Activated CD4-positive, alpha-beta T cell treated with anti-CD3 and anti-CD28 coated beads, Interleukin-2, amount 50 U/mL, for 48 hours (primary cell): ENCODE results near the gene NT5DC2.

Experiments used
- DNase-seq, 2 experiments: peaks; one replicate each; pipeline ENCODE4 v3.0.0-alpha.2; 2020

Gene NT5DC2

DNA sequence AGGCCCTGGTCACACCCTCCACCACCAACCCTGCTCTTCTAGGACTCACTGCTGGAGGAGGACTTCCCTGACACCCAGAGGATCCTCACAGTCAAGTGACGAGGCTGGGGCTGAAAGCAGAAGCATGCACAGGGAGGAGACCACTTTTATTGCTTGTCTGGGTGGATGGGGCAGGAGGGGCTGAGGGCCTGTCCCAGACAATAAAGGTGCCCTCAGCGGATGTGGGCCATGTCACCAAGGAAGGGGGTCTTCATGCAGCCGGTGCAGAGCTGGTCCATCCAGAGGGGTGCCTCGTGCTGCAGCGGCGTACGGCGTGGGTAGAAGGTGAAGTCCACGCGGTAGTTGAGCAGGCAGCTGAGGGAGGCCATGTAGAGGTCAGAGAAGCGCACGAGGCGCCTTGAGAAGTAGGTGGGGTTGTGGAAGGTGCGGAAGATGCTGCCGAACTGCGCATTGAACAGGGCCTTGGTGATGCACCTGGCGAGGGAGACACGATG, 9.4 kb downstream of the NT5DC2 start:
- DNase-seq, result no peak

DNA sequence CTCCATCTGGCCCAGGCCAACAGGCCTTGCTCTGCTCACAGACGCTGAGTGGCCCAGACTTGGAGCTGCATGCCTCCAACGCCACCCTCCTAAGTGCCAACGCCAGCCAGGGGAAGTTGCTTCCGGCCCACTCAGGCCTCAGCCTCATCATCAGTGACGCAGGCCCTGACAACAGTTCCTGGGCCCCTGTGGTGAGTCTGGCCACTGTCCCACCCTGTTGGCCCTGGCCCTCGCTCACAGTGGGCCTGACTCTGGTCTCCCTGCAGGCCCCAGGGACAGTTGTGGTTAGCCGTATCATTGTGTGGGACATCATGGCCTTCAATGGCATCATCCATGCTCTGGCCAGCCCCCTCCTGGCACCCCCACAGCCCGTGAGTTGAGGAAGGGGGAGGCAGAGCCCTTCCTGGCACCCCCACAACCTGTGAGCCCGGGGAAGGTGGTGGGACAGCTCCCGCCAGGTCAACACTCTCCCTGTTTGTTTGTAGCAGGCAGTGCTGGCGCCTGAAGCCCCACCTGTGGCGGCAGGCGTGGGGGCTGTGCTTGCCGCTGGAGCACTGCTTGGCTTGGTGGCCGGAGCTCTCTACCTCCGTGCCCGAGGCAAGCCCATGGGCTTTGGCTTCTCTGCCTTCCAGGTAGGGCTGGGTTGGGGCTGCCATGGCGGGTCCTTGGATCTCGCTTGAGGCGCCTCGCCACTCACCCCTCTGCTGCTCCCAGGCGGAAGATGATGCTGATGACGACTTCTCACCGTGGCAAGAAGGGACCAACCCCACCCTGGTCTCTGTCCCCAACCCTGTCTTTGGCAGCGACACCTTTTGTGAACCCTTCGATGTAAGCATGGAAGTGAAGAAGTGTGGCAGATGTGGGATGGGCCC, 10.0 kb downstream of the NT5DC2 start:
- DNase-seq, result no peak

DNA sequence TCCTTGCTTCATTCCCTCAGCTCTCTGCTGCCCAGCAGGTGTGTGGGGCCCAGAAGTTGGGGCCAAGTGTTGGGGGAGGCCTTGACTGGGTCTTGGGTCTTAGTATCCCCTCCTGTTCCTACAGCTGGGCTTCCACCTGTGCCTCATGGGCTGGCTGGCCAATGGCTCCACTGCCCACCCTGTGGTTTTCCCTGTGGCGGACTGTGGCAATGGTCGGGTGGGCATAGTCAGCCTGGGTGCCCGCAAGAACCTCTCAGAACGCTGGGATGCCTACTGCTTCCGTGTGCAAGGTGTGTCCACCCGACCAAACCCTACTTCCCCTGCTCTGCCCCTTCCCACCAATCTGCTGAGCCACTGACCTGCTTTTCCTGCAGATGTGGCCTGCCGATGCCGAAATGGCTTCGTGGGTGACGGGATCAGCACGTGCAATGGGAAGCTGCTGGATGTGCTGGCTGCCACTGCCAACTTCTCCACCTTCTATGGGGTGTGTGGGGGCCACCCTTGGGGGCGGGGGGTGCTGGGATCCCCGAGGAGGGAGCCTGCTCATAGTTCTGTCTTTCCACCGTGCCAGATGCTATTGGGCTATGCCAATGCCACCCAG, 10.9 kb downstream of the NT5DC2 start:
- DNase-seq, result no peak

DNA sequence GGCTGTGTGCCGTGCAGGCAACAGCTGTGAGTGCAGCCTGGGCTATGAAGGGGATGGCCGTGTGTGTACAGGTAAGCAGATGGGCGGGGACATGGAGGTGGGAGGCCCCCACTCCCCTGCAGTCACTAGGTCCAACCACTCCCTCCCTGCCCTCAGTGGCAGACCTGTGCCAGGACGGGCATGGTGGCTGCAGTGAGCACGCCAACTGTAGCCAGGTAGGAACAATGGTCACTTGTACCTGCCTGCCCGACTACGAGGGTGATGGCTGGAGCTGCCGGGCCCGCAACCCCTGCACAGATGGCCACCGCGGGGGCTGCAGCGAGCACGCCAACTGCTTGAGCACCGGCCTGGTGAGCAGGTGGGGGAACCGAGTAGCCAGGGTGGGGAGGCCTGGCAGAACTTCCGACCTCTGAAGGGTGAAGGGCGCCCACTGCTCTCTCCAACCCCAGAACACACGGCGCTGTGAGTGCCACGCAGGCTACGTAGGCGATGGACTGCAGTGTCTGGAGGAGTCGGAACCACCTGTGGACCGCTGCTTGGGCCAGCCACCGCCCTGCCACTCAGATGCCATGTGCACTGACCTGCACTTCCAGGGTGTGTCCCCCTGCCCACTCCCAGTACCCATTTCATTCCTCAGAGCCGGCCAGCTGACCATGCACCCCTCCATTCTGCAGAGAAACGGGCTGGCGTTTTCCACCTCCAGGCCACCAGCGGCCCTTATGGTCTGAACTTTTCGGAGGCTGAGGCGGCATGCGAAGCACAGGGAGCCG, 11.6 kb downstream of the NT5DC2 start:
- DNase-seq, result no peak

DNA sequence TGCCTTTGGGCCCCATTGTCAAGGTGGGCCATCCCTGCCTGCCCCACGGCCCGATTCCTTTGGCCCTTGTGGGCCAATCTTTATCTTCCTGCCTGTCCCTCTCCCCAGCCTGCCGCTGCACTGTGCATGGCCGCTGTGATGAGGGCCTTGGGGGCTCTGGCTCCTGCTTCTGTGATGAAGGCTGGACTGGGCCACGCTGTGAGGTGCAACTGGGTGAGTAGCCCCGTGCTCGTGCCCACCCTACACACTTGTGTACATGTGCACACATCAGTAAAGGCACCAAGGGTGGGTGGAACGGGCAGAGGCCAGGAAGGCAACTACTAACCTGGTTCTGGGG, 12.2 kb downstream of the NT5DC2 start:
- no peak for DNase-seq

DNA sequence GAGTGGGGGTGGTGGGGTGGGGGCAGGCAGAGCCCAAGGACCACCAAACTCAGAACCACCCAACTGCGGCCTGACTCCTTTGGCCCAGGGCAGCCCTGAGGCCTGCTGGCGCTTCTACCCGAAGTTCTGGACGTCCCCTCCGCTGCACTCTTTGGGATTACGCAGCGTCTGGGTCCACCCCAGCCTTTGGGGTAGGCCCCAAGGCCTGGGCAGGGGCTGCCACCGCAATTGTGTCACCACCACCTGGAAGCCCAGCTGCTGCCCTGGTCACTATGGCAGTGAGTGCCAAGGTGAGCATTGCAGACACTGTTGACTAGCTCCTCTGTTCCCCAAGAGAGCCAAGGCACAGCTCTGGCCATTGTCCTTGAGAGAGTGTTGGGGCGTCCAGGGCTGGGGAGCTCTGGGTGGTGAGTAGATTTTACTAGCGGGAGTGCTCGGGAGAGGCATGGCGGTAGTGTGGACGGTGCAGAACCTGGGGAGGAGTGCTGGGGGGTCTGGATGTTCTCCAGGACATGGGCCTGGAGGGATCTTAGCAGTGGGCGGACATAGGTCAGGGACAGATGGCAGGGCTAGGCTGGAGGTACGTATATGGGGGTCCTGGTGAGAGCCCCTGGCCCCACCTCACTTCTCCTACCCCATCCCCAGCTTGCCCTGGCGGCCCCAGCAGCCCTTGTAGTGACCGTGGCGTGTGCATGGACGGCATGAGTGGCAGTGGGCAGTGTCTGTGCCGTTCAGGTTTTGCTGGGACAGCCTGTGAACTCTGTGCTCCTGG, 12.8 kb downstream of the NT5DC2 start:
- no peak for DNase-seq

DNA sequence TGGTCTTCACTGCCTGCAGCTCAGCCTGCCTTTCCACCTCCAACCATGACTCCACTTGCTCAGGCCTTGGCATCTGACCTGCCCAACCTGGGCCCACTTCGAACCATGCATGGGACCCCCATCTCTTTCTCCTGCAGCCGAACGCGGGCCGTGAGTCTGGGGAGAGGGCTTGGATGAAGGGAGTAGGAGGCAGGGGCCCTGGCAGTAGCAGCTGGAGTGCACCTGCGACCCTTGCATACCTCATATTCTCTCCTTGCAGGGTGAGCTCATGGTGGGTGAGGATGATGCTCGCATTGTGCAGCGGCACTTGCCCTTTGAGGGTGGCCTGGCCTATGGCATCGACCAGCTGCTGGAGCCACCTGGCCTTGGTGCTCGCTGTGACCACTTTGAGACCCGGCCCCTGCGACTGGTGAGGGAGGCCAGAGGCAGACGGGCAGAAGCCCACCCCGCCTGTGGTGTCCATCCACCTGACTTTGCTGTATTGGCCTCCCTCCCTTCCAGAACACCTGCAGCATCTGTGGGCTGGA, 13.5 kb downstream of the NT5DC2 start:
- no peak for DNase-seq

DNA sequence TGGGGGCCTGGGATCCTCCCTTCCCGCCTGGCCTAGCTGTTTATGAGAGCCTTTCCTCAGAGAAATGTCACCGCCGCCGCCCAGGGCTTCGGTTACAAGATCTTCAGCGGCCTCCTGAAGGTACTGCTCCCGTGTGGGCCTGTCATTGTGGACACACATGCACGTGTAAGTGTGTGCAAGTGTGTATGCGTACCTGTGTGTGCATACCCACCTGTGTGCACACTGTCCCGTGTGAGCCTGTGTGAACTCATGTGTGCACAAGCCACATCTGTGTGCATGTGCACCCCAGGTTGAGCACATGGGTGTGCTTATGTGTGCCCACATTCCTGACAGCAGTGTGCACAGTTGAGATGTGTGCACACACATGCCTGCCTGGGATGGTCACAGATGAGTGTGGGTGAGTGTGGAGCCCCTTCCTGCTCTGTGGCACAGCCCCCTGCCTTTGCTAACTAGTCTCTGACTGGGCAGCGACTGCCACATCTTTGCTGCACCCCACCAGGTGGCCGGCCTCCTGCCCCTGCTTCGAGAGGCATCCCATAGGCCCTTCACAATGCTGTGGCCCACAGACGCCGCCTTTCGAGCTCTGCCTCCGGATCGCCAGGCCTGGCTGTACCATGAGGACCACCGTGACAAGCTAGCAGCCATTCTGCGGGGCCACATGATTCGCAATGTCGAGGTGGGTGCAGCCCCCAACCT, 14.1 kb downstream of the NT5DC2 start:
- no peak for DNase-seq

DNA sequence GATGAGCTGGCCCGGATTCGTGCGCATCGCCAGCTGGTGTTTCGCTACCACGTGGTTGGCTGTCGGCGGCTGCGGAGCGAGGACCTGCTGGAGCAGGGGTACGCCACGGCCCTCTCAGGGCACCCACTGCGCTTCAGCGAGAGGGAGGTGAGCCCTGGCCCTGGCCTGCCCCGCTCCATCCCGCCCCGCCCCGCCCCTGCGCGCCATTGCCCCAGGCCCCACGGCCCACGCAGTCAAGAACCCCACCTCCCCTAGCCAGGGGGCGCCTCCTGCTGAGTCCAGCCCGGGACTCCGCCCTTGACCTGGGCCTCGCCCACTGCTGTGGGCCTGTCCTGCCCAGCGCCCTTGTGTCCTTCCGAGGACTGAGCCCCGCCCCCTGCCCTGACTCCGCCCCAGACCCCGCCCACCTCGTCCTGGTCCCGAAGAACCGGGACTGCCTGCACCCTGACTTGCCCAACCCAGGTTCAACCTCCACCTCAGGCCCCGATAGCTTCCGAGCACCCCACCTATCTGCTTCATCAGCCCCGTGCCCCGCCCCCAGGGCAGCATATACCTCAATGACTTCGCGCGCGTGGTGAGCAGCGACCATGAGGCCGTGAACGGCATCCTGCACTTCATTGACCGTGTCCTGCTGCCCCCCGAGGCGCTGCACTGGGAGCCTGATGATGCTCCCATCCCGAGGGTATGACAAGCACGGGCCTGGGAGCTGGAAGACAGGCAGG, 14.8 kb downstream of the NT5DC2 start:
- DNase-seq, result no peak

DNA sequence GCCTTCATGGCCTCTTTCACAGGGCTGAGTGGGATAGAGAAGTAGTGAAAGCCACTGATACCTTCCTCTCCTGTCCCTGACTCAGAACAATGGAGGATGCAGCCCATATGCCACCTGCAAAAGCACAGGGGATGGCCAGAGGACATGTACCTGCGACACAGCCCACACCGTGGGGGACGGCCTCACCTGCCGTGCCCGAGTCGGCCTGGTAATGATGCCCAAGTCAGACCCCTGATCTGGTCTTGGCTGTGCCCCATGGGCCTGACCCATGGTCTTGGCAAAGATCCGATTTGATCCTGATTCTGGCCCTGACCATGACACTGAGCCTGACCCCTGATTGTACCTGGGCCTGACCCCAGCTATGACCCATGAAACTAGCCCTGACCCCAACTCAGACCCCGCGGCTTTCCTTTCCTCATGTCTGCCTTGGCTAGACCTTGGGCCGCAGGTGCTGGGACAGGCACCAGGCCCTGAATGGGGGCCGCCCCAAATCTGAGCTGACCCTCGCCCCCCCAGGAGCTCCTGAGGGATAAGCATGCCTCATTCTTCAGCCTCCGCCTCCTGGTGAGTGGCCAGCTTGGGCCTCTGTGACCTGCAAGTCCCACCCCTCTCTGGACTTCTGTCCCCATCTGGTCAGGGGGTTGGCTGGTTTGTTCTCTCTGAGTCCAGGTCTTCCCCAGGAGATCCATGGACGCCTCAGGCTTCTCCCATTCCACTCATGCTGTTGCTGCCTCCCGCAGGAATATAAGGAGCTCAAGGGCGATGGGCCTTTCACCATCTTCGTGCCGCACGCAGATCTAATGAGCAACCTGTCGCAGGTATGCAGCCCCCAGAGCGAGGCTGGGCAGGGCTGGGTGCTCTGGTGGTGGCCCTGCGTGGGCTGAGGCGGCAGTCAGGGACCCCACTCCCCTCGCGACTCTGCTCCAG, 15.6 kb downstream of the NT5DC2 start:
- no peak for DNase-seq

DNA sequence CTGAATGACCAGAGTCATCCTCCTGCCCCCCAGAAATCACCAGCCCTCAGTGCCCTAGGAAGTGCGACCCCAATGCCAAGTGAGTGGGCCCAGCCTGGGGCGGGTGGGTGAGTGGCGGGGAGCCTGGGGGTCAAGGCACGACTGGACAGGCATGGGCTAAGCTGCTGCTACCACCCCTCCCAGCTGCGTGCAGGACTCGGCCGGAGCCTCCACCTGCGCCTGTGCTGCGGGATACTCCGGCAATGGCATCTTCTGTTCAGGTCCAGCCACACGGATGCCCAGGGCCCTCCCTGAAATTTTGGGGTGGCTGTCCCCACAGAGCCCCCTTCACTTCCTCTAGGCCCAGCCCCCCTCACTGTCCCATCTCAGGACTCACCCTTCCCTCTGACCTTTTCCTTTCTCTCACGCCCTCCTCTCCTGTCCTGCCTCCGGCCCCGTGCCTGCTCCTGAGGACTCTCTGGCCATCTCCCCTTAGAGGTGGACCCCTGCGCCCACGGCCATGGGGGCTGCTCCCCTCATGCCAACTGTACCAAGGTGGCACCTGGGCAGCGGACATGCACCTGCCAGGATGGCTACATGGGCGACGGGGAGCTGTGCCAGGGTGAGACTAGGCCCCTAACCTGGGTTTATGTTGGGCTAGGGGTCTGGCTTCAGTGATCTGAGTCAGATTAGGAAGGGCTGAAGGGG, 17.0 kb downstream of the NT5DC2 start:
- DNase-seq, result no peak

DNA sequence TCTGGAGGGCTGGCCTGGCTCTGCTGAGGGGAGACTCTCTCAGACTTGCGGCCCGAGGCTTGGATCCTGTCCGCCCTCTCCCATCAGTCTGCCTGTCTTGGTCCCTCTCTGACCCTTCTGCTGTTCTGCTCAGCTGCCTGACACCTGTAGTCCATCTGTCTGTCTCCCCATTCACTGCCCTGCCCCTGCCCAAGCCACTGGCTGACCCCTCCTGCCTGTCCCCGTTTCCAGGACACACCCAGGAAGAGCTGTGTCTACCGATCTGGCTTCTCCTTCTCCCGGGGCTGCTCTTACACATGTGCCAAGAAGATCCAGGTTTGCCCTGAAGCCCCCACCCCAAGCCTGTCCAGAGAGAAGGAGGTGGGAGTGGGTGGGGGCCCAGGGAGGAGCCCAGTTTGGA, 18.5 kb downstream of the NT5DC2 start:
- no peak for DNase-seq

DNA sequence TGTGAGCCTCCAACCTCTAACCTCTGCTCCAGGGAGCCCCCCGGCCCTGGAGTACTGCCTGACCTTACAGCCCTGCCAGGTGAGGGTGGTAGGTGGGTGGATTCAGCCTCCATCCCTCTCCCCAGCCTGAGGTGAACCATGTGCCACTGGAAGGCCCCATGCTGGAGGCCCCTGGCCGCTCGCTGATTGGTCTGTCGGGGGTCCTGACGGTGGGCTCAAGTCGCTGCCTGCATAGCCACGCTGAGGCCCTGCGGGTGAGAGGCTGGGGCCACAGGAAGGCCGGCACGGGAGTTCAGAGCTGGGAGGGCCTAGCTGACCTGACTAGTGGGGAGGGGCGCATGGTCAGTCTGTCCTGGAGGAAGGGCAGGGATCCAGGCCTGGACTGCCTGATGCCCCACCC, 19.1 kb downstream of the NT5DC2 start:
- DNase-seq, result no peak

DNA sequence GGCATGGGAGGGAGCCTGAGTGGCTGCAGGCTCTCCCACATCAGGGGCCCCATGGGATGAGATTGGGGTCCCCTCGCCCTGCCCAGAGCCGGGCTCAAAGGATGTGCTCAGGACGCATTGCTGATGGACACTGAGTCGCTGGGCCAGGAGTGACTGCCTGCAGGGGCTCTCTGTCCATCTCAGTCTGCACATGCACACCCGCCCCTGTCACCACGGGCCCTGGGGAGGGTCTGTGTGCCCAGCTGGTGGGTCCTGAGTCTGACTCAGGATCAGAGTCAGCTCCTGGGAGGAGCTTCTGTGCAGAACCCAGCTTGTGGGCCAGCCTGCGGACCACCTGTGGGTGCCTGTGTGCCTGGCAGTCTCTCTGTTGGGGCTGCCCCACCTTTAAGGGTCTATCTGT, 20.4 kb downstream of the NT5DC2 start:
- no peak for DNase-seq

DNA sequence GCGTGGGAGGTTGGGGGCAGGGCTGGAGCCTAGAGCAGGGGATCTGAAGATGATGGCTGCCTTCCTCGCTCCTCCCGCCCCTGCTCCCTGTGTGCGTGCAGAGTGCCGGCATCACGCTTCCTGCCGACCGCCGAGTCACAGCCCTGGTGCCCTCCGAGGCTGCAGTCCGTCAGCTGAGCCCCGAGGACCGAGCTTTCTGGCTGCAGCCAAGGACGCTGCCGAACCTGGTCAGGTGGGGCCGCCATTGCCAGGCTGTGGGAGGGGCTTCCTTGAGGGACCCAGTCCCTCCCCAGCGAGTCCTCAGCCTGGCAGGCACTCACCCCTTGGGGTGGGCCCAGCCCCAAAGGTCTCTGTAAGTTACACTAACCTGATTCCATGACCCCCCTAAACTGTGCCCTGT, 20.9 kb downstream of the NT5DC2 start:
- no peak for DNase-seq

DNA sequence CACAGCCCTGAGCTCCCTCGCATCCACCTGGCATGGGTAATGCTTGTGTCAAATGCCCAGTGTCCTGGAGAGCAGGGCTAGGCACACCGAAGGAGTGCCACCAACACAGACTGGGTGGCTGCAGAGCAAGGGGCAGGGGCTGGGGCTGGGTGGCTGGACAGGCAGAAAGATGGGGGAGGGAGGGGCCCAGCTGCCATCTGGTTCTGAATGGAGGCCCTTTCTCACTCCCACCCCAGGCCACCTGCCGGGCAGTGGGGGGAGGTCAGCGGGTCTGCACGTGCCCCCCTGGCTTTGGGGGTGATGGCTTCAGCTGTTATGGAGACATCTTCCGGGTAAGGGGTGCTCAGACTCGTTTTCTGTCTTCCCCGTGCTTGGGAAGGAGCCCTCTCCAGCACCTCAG, 21.6 kb downstream of the NT5DC2 start:
- no peak for DNase-seq

DNA sequence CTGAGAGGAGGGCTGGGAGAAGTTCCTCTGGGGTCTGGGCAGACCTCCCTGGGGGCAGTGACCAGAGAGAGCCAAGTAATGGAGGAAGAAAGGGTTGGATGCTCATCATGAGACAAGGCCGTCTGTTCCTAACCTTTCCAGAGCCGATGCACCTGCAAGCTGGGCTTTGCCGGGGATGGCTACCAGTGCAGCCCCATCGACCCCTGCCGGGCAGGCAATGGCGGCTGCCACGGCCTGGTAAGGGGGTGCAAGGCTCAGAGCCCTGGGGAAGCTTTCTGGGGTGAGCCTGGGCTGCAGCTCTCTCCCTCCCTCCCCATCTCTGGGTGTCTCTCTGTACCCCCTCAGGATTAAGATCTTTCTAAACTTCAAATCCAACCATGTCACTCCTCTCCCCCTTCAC, 22.1 kb downstream of the NT5DC2 start:
- DNase-seq, result no peak

DNA sequence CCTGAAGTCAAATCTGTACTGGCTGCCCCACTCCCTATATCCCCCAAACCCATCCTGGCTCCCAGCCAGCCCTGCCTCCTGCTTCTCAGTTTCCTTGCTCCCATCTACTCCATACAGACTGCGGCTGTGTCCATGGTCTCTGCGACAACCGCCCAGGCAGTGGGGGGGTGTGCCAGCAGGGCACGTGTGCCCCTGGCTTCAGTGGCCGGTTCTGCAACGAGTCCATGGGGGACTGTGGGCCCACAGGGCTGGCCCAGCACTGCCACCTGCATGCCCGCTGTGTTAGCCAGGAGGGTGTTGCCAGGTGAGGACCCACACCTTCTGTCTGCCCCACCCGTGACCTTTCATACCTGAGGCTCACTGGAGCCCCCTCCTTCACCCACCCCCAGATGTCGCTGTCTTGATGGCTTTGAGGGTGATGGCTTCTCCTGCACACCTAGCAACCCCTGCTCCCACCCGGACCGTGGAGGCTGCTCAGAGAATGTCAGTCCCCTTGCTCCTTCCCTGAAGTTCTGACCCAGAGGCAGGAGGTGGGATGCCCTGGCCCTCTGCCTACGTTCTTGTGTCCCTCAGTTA, 23.8 kb downstream of the NT5DC2 start:
- DNase-seq, result no peak

DNA sequence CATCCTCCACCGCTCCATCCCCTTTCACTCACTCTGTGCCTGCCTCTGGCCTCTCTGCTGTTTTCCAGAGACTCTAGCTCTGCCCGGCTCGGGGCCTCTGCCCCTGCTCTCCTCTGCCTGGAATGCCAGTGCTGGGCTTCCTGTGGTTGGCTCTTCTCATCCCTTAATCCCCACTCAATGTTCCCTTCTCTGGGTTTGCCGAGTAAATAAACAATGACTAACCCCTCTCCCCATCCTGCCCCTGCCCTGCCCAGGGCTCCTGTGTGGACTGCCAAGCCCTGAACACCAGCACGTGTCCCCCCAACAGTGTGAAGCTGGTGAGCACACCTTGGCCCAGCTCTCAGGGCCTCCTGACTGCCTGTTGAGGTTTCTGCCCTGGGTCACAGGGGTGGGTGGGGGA, 26.3 kb downstream of the NT5DC2 start:
- no peak for DNase-seq
